SJSA1 (cell line): Measurements from ENCODE around the gene WNT8B. TPM values are rescaled to one million over a fixed set of nuclear protein-coding genes. Genes with fewer than 3 reads are reported as not detected.

Source experiments
- DNase-seq, 2 experiments: peaks; one replicate each; pipeline ENCODE4 v3.0.0-alpha.2; 2015 to 2020; ENCODE audit warnings: low spot score in 2 of 2, low read depth in 1 of 2
- H3K27ac ChIP-seq: fragments of 250-450 bp; sonication (Bioruptor Pico); 2 replicates; pipeline ENCODE4 v1.5.1; 2020; ENCODE audit warnings: mild to moderate bottlenecking, moderate library complexity
- H3K27me3 ChIP-seq: fragments of 250-450 bp; sonication (Bioruptor Pico); replicated peaks from 2 replicates; pipeline ENCODE4 v1.5.1; 2020; ENCODE audit warnings: mild to moderate bottlenecking, moderate library complexity
- H3K36me3 ChIP-seq: fragments of 250-450 bp; sonication (Bioruptor Pico); 2 replicates; pipeline ENCODE4 v1.5.1; 2020; ENCODE audit warnings: mild to moderate bottlenecking
- H3K4me1 ChIP-seq: fragments of 250-450 bp; sonication (Bioruptor Pico); replicated peaks from 2 replicates; pipeline ENCODE4 v1.6.1; 2021; ENCODE audit warnings: mild to moderate bottlenecking
- H3K4me3 ChIP-seq: fragments of 250-450 bp; sonication (Bioruptor Pico); 2 replicates; pipeline ENCODE4 v1.5.1; 2020; ENCODE audit warnings: mild to moderate bottlenecking
- H3K9me3 ChIP-seq: fragments of 250-450 bp; sonication (Bioruptor Pico); replicated peaks from 2 replicates; pipeline ENCODE4 v1.5.1; 2020; ENCODE audit warnings: mild to moderate bottlenecking
- total RNA-seq: library from RNA; depleted of rRNA; stranded (reverse); fragments of >200 nt; shearing (Covaris generic); gene quantifications from 2 replicates; pipeline ENCODE4 v1.2.3, GENCODE V29; 2014

The WNT8B gene
- total RNA-seq, 1 experiment from 2014 or later, result not detected

DNA sequence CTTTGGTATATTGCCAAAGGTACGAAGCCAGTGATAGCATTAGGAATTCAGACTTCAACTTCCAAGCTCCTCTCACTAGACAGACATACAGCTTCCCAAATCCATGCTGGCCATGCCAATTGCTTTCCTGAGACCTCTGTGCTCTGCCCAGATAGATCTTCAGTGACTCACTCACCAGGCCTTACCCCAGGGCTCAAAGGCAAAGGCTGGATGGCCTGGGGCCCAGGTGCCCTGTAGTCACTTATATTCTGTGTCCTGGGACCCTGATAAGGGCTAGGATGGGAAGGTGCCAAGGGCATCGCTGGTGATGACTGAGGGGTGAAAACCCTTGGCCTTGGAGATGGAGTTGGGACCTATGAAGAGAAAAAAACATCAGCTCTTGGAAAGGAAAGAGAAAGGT is 27.7 kb downstream of the WNT8B start:
- no peaks in the 10 kb centered on the region for H3K4me1 ChIP-seq
- DNase-seq, result no peak
- H3K4me3 ChIP-seq, result no peak overlapping the region
- no peaks in the 10 kb centered on the region for H3K27me3 ChIP-seq
- H3K36me3 ChIP-seq, result peaks cover 26% of the 10 kb centered on the region
- H3K9me3 ChIP-seq, result no peaks in the 10 kb centered on the region
- no peak overlapping the region for H3K27ac ChIP-seq

DNA sequence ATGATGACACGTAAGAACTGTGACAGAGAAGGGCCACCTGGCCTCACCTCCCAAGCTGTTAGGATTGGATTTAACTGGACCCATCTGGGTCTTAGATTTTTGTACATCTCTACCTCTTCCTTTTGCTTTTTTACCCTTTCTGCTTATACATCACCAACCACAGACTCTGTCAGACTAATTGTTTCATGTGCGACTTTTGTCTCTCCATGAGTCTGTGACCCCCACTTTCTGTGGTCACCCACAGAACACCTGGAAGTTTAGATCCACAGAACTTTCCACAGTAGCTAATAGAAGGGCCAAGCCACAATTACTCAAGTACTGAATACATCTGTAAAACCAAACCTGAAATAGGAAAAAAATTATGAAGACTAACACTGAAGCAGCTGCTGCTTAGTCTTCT is 33.8 kb downstream of the WNT8B start:
- no peak overlapping the region for H3K27ac ChIP-seq
- H3K36me3 ChIP-seq, result peaks cover 18% of the 10 kb centered on the region
- no peak overlapping the region for H3K4me3 ChIP-seq
- H3K4me1 ChIP-seq, result no peaks in the 10 kb centered on the region
- no peak for DNase-seq
- no peaks in the 10 kb centered on the region for H3K9me3 ChIP-seq
- no peaks in the 10 kb centered on the region for H3K27me3 ChIP-seq

- Histone ChIP-seq H3K9me3 (no peaks in the 10 kb centered on the region), H3K27ac (no peak overlapping the region), H3K27me3 (no peaks in the 10 kb centered on the region), H3K36me3 (peaks cover 19% of the 10 kb centered on the region), H3K4me3 (no peak overlapping the region), H3K4me1 (peaks cover 6% of the 10 kb centered on the region)
- no peak for DNase-seq
Observed at GRCh38 chr10:100498059-100498458, 35.2 kb downstream of the WNT8B start.

DNA sequence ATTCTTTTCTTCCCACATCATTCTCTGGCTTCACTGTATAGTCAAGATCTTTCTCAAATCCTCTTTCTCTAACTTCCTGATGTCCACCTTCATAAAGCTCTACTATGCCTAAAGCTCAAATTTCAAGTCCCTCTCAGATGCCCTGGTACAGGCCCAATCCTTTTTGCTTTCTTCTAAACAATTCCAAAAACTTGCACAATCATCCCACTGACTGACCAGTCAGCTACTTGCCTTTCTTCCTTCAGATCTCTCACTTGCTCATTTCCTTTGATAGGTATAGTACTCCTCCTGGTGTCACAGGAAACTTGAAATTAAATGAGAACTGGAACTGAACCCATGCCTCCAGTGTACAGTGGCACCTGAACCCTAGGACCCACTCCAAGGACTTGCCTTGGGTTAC is 38.6 kb downstream of the WNT8B start:
- H3K36me3 ChIP-seq, result peaks cover 14% of the 10 kb centered on the region
- no peaks in the 10 kb centered on the region for H3K27me3 ChIP-seq
- H3K27ac ChIP-seq, result no peak overlapping the region
- H3K9me3 ChIP-seq, result no peaks in the 10 kb centered on the region
- peaks cover 31% of the 10 kb centered on the region for H3K4me1 ChIP-seq
- no peak for DNase-seq
- no peak overlapping the region for H3K4me3 ChIP-seq

DNA sequence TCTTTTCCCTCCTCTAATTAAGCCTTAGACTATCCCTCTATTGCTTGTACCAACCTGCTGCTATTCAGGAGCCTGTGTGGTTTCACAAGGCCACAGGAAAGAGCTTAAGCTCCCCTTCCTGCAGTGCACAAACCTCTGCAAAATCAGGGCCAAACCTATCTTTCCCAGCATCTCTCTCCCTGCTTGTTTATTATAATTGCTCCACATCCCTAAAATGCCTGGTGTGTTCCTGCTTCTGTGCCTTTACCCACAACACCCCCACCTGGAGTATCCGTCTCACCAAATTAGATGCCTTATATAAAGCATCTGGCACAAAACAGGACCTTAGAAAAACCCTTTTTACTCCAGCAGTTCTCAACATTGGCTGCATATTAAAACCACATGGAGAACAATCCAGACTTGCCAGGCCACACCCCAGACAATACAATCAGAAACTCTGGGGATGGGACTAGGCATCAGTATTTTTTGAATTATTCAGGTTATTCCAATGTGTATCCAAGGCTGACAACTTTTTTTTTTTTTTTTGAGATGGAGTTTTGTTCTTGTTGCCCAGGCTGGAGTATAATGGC is 40.2 kb downstream of the WNT8B start:
- peaks cover 25% of the 10 kb centered on the region for H3K36me3 ChIP-seq
- H3K4me1 ChIP-seq, result peaks cover 39% of the 10 kb centered on the region
- DNase-seq, result no peak
- H3K4me3 ChIP-seq, result no peak overlapping the region
- no peaks in the 10 kb centered on the region for H3K9me3 ChIP-seq
- no peaks in the 10 kb centered on the region for H3K27me3 ChIP-seq
- H3K27ac ChIP-seq, result peak overlapping the region; percentile 60

DNA sequence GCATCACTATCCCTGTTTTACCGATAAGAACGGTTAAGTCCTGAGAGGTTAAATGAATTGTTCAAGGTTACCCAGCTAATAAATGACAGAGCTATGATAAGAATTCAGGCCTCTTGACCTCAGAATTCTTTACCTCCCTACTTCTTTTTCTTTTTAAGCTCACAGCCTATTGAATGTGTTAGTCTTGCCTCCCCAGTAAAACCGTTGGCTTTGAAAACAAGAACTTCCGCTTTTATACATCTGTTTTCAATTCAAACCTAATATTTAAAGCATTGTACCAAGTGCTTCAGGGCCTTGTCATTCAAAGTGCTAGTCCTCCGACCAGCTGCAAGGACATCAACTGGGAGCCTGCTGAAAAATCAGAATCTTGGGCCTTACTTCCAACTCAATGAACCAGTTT is 41.3 kb downstream of the WNT8B start:
- H3K9me3 ChIP-seq, result no peaks in the 10 kb centered on the region
- no peaks in the 10 kb centered on the region for H3K27me3 ChIP-seq
- H3K27ac ChIP-seq, result peak overlapping the region; percentile 60
- H3K4me3 ChIP-seq, result no peak overlapping the region
- DNase-seq, result peak in 1 of 2 experiments; percentile 80
- peaks cover 43% of the 10 kb centered on the region for H3K4me1 ChIP-seq
- H3K36me3 ChIP-seq, result peaks cover 26% of the 10 kb centered on the region

GRCh38 chr10:100505164-100505563 is 42.4 kb downstream of the WNT8B start:
- DNase-seq, result no peak
- Histone ChIP-seq H3K36me3 (peaks cover 26% of the 10 kb centered on the region), H3K4me3 (no peak overlapping the region), H3K27me3 (no peaks in the 10 kb centered on the region), H3K9me3 (no peaks in the 10 kb centered on the region), H3K27ac (no peak overlapping the region; the same call in 1 of the 2 replicates), H3K4me1 (peaks cover 44% of the 10 kb centered on the region)

DNA sequence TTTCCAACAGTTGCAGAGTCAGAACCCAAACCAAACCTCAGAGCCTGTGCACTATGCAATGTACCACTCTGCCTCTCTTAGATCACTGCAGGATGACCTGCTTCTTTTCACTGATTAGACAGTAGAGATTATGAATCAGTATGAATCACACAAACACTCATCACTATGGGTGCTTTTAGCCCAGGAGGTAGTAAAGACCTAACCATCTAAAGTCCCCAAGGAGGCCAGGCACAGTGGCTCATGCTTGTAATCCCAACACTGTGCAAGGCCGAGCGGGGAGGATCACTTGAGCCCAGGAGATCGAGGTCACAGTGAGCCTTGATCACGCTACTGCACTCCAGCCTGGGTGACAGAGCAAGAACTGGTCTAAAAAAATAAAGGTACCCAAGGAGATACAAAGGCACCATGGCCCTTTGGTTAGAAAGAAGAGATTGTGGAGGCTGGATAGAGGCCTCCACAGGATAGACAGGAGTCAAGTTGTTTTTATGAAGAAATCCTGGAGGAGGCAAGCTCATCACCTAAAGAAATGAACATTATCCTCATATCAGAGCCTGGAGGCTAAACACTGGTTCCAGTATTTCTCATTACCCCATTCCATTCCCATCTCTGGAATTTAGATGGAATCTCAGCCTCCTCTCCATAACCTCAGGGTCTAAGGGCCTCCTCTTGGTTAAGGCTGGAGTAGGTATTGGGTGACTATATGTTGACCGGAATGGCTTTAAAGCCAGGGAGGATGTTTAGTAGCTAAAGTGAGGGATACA is 44.0 kb downstream of the WNT8B start:
- peak in 1 of 2 experiments; percentile 37 for DNase-seq

GRCh38 chr10:100507357-100507732 is 44.5 kb downstream of the WNT8B start:
- H3K36me3 ChIP-seq, result peaks cover 20% of the 10 kb centered on the region
- H3K4me3 ChIP-seq, result no peak overlapping the region
- no peaks in the 10 kb centered on the region for H3K27me3 ChIP-seq
- H3K27ac ChIP-seq, result no peak overlapping the region
- no peak for DNase-seq
- peaks cover 44% of the 10 kb centered on the region for H3K4me1 ChIP-seq
- no peaks in the 10 kb centered on the region for H3K9me3 ChIP-seq

More for the DNA sequence above, 44.0 kb downstream of the WNT8B start:
- Histone ChIP-seq H3K27ac (0 out of 2 replicates have a peak overlapping the region, but pooled peaks have one; percentile 2), H3K36me3 (peaks cover 21% of the 10 kb centered on the region), H3K27me3 (no peaks in the 10 kb centered on the region), H3K4me3 (no peak overlapping the region), H3K9me3 (no peaks in the 10 kb centered on the region), H3K4me1 (peaks cover 44% of the 10 kb centered on the region)

GRCh38 chr10:100508266-100508665 is 45.5 kb downstream of the WNT8B start:
- Histone ChIP-seq H3K9me3 (no peaks in the 10 kb centered on the region), H3K4me3 (no peak overlapping the region), H3K27me3 (no peaks in the 10 kb centered on the region), H3K27ac (no peak overlapping the region), H3K4me1 (peaks cover 36% of the 10 kb centered on the region), H3K36me3 (peaks cover 20% of the 10 kb centered on the region)
- peak in 1 of 2 experiments; percentile 13 for DNase-seq

DNA sequence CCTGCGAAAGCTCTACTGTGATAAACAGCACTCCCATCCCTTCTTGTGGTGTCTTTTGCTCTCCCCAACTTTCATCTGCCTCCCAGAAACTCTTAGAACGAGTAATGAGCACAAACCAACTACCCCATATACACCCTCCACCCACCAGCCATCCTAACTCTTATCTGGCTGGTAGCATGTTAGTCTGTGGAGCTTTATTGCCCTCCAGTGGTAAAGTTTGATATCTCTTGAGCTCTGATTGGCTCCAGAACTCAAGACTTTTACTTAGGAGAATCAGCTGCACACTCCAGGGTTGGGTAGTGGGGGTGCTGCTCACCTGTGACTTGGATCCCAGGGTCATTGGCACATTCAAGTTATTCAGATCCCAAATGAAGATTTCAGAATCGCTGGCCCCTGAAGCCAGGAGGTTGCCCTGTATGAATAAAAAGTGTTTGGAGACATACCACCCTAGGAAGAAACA is 45.9 kb downstream of the WNT8B start:
- H3K27ac ChIP-seq, result no peak overlapping the region
- H3K27me3 ChIP-seq, result no peaks in the 10 kb centered on the region
- DNase-seq, result peak in 1 of 2 experiments; percentile 45
- H3K4me1 ChIP-seq, result peaks cover 31% of the 10 kb centered on the region
- H3K4me3 ChIP-seq, result no peak overlapping the region
- no peaks in the 10 kb centered on the region for H3K9me3 ChIP-seq
- H3K36me3 ChIP-seq, result peaks cover 20% of the 10 kb centered on the region

DNA sequence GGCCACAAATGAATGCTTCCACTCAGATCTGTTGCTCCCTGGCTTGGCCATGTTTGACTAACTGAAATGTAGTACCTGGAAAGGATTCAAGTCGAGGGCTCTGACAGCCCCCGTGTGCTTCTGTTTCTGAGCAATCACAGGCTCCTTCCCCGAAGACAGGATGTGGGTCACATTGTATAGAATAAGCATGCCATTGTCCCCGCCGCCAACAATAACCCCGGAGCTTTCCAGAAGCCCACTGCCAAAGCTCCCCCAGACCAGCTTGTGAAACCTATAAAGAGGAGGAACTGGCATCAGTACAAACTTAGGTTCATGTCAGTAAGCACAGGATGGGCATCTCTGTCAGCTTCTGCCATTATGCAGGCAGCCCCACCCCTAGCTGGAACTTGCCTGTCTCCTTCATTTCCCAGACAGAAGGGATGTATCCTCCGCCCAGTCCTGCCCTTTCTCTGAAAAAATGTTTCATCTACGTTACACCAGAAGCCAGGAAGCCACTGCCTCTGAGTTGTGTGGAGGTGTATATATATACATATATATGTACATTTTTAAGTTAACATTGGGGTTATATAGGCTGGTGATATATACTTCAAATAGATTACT is 46.5 kb downstream of the WNT8B start:
- no peaks in the 10 kb centered on the region for H3K9me3 ChIP-seq
- peaks cover 20% of the 10 kb centered on the region for H3K36me3 ChIP-seq
- no peaks in the 10 kb centered on the region for H3K27me3 ChIP-seq
- no peak overlapping the region for H3K27ac ChIP-seq
- no peak for DNase-seq
- no peak overlapping the region for H3K4me3 ChIP-seq
- H3K4me1 ChIP-seq, result peaks cover 25% of the 10 kb centered on the region

DNA sequence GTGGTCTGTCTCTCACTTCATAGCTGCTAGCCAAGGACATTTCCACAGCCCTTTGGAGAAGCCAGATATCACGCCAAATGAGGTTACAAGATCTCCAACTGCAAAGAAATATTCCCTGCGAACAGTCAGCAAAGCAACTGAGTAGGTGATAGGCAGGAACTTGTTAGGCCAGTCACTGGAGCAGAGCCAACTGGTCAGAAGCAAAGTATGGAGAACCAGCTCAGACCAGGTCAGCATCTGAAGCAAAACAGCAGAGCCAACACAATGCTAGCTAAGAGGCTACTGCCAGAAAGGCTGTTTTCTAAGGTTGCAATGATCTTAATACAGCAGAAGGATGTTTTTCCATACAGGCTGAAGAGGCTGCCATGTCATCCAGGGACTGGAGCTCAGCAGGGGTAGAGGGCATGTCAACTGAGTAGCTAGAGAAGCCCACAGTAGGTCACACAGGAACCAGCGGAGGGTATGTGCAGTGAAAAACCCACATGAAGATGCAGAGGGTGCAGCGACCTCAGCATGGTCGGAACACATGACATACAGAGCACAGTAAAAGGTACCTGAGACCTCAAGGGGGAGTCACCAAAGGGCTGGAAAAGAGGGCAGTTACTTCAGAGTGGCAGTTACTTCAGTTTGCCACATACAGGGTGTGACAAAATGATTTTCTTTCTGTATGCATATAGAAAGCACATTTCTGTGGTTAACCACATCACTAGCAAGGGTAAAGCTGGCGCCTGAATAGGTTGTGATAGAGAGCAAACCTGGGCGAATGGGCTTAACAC is 47.9 kb downstream of the WNT8B start:
- Histone ChIP-seq H3K4me1 (peaks cover 18% of the 10 kb centered on the region), H3K9me3 (no peaks in the 10 kb centered on the region), H3K27me3 (no peaks in the 10 kb centered on the region), H3K36me3 (peaks cover 15% of the 10 kb centered on the region), H3K27ac (no peak overlapping the region), H3K4me3 (no peak overlapping the region)
- DNase-seq, result no peak
